Osteocyte (in vitro differentiated cells): Measurements from ENCODE around the gene COL6A5. TPM values are rescaled to one million over a fixed set of nuclear protein-coding genes. Genes with fewer than 3 reads are reported as not detected.

Experiments
- DNase-seq: peaks from one replicate; pipeline ENCODE4 v3.0.0; 2021; ENCODE audit warnings: mixed read lengths; ENCODE audit not compliant: unreplicated experiment; ENCODE audit errors: extremely low spot score
- H3K27ac Mint-ChIP-seq: one replicate; pipeline ENCODE4 v1.8.0; 2021; ENCODE audit warnings: mild to moderate bottlenecking, mixed read lengths; ENCODE audit not compliant: unreplicated experiment
- H3K27me3 Mint-ChIP-seq: one replicate; pipeline ENCODE4 v1.8.0; 2021; ENCODE audit warnings: mixed read lengths; ENCODE audit not compliant: unreplicated experiment
- H3K36me3 Mint-ChIP-seq: one replicate; pipeline ENCODE4 v1.8.0; 2021; ENCODE audit warnings: mixed read lengths; ENCODE audit not compliant: unreplicated experiment
- H3K4me1 Mint-ChIP-seq: one replicate; pipeline ENCODE4 v1.8.0; 2021; ENCODE audit warnings: mixed read lengths; ENCODE audit not compliant: unreplicated experiment
- H3K4me3 Mint-ChIP-seq: one replicate; pipeline ENCODE4 v1.8.0; 2021; ENCODE audit warnings: mild to moderate bottlenecking, moderate library complexity, mixed read lengths; ENCODE audit not compliant: unreplicated experiment
- H3K9me3 Mint-ChIP-seq: one replicate; pipeline ENCODE4 v1.8.0; 2021; ENCODE audit warnings: mixed read lengths; ENCODE audit not compliant: unreplicated experiment
- CTCF ChIP-seq: fragments of 200-600 bp; sonication (generic); IDR thresholded peaks from 2 replicates; pipeline ENCODE4 v1.5.0; 2021; ENCODE audit warnings: antibody characterized with exemption, mild to moderate bottlenecking, moderate library complexity
- total RNA-seq: library from RNA; stranded (reverse); gene quantifications from 2 replicates; pipeline ENCODE4 v1.2.1, GENCODE V29; 2021

The COL6A5 gene
- total RNA-seq, 1 donor from 2014 or later = not detected

GRCh38 chr3:130312374-130312773, 33.1 kb upstream of the COL6A5 start:
- no peak overlapping the region for H3K27ac Mint-ChIP-seq
- no peaks in the 10 kb centered on the region for H3K36me3 Mint-ChIP-seq
- no peak for DNase-seq
- no peaks in the 10 kb centered on the region for H3K4me1 Mint-ChIP-seq
- TF ChIP-seq CTCF = no peak
- no peaks in the 10 kb centered on the region for H3K9me3 Mint-ChIP-seq
- peaks cover 3% of the 10 kb centered on the region for H3K27me3 Mint-ChIP-seq
- no peak overlapping the region for H3K4me3 Mint-ChIP-seq

GRCh38 chr3:130316169-130316568, 29.3 kb upstream of the COL6A5 start:
- H3K27ac Mint-ChIP-seq = no peak overlapping the region
- H3K9me3 Mint-ChIP-seq = peaks cover 5% of the 10 kb centered on the region
- H3K4me1 Mint-ChIP-seq = no peaks in the 10 kb centered on the region
- H3K36me3 Mint-ChIP-seq = no peaks in the 10 kb centered on the region
- TF ChIP-seq CTCF = no peak
- H3K27me3 Mint-ChIP-seq = no peaks in the 10 kb centered on the region
- no peak overlapping the region for H3K4me3 Mint-ChIP-seq
- DNase-seq = no peak

GRCh38 chr3:130323503-130323902, 22.0 kb upstream of the COL6A5 start:
- no peaks in the 10 kb centered on the region for H3K36me3 Mint-ChIP-seq
- H3K4me3 Mint-ChIP-seq = no peak overlapping the region
- no peak overlapping the region for H3K27ac Mint-ChIP-seq
- no peak for TF ChIP-seq CTCF
- no peaks in the 10 kb centered on the region for H3K27me3 Mint-ChIP-seq
- peaks cover 5% of the 10 kb centered on the region for H3K9me3 Mint-ChIP-seq
- no peak for DNase-seq
- no peaks in the 10 kb centered on the region for H3K4me1 Mint-ChIP-seq

GRCh38 chr3:130340766-130341165, 4.7 kb upstream of the COL6A5 start:
- Mint-ChIP-seq H3K36me3 (no peaks in the 10 kb centered on the region), H3K4me3 (no peak overlapping the region), H3K27ac (no peak overlapping the region), H3K9me3 (peaks cover 33% of the 10 kb centered on the region), H3K27me3 (peaks cover 18% of the 10 kb centered on the region), H3K4me1 (no peaks in the 10 kb centered on the region)
- no peak for TF ChIP-seq CTCF
- no peak for DNase-seq

- TF ChIP-seq CTCF = no peak
- Mint-ChIP-seq H3K9me3 (peaks cover 27% of the 10 kb centered on the region), H3K27me3 (peaks cover 23% of the 10 kb centered on the region), H3K4me3 (no peak overlapping the region), H3K27ac (no peak overlapping the region), H3K36me3 (no peaks in the 10 kb centered on the region), H3K4me1 (no peaks in the 10 kb centered on the region)
- no peak for DNase-seq
Measured at GRCh38 chr3:130341388-130341787, 4.1 kb upstream of the COL6A5 start.
